ENCODE results near the gene SOBP. TPM values are rescaled to one million over a fixed set of nuclear protein-coding genes. Genes with fewer than 3 reads are reported as not detected.
A peak's percentile ranks its signal among the peaks of the same experiment; 100 is the strongest.

The SOBP gene
- total RNA-seq, 1 donor from 2014 or later, result 16.1 TPM

DNA sequence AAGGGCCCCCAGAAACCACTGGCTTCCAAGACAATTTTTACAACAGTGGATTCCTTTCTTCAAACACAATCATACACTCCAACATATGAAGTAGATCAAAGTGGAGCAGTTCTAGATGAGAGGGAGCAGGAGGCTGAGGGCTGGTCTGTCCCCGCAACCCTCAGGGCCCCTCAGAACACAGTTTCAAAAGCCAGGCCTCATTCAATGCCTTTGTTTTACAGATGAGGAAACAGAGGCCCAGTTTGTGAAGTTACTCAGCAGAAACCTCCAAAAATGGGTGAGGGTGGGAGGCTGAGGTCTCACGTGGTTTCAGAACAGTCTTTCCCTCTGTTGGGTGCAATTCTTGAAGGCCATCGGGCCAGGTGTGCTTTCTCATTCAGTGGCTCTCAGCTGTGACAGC lies 199.3 kb downstream of the SOBP start:
- Mint-ChIP-seq H3K4me1 (ENCODE audit: low read depth, unreplicated experiment) (peaks cover 6% of the 10 kb centered on the region), H3K27ac (ENCODE audit: unreplicated experiment) (no peak overlapping the region), H3K36me3 (ENCODE audit: unreplicated experiment) (peaks cover 8% of the 10 kb centered on the region), H3K27me3 (ENCODE audit: unreplicated experiment) (peaks cover under 1% of the 10 kb centered on the region), H3K4me3 (ENCODE audit: unreplicated experiment) (no peak overlapping the region), H3K9me3 (ENCODE audit: unreplicated experiment) (peaks cover 10% of the 10 kb centered on the region)
- no peak for DNase-seq
- TF ChIP-seq, protein P1, sequence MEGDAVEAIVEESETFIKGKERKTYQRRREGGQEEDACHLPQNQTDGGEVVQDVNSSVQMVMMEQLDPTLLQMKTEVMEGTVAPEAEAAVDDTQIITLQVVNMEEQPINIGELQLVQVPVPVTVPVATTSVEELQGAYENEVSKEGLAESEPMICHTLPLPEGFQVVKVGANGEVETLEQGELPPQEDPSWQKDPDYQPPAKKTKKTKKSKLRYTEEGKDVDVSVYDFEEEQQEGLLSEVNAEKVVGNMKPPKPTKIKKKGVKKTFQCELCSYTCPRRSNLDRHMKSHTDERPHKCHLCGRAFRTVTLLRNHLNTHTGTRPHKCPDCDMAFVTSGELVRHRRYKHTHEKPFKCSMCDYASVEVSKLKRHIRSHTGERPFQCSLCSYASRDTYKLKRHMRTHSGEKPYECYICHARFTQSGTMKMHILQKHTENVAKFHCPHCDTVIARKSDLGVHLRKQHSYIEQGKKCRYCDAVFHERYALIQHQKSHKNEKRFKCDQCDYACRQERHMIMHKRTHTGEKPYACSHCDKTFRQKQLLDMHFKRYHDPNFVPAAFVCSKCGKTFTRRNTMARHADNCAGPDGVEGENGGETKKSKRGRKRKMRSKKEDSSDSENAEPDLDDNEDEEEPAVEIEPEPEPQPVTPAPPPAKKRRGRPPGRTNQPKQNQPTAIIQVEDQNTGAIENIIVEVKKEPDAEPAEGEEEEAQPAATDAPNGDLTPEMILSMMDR (IDR thresholded peaks at IDR 0.05; ENCODE audit: partially characterized antibody, unreplicated experiment), result no peak

DNA sequence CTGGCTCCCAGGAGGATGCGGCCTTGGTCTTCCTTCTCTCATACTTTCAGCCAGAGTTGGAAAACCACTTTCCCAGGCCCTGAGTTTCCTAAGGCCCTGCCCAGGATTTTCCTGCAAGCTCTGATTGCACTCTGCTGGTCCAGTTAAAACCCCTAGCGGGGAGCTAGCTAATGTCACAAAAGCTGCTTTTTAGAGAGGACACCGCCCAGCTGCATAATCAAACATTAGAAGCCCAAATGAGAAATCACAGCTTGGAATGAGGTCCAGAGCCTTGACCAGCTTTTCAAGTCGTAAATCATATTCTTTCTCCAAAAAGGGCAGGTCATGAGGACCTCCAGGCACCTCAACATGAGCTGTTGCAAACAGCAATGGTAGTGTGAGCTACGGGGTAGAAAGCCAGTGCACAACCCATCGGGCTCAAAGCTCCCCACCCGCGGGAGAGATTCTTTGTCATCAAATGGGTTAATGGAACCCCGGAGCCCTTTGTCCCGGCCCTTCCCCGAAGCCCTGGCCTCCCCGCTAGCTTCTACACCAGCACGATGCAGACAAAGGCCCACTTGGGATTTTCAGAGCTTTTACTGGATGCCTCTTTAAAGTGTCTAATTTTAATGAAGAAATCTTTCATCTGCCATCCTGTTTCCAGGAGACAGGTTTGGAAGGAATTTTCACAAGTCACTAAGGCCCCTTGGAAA lies 200.2 kb downstream of the SOBP start:
- TF ChIP-seq, protein P1 (IDR thresholded peaks at IDR 0.05; ENCODE audit: partially characterized antibody, unreplicated experiment), result no peak
- peaks cover 8% of the 10 kb centered on the region for H3K36me3 Mint-ChIP-seq (ENCODE audit: unreplicated experiment)
- H3K27me3 Mint-ChIP-seq (ENCODE audit: unreplicated experiment), result peaks cover 3% of the 10 kb centered on the region
- no peak for DNase-seq
- peaks cover 10% of the 10 kb centered on the region for H3K9me3 Mint-ChIP-seq (ENCODE audit: unreplicated experiment)
- peaks cover 6% of the 10 kb centered on the region for H3K4me1 Mint-ChIP-seq (ENCODE audit: low read depth, unreplicated experiment)
- peak overlapping the region; percentile 86 for H3K27ac Mint-ChIP-seq (ENCODE audit: unreplicated experiment)
- H3K4me3 Mint-ChIP-seq (ENCODE audit: unreplicated experiment), result peak overlapping the region; percentile 64

DNA sequence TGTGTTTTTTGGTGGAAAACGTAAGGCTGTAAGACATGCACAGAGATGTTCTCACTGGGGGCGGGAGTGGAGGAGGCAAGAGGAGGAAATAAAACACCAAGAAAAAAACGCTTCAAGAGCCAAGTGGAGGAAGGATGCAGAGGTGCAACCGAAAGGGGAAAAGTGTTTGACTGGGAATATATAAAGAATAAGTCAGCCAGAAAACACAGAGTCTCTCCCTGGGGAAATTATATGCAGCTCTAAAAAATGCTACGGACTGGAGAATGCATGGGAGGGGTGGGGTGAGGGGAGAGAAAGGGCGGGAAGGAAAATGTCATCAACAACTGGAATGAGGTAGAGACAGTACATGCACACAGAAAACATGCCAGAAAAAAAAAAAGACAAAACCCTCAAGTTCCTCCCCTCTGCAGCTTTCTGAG lies 200.7 kb downstream of the SOBP start:
- Mint-ChIP-seq H3K9me3 (ENCODE audit: unreplicated experiment) (peaks cover 10% of the 10 kb centered on the region), H3K27ac (ENCODE audit: unreplicated experiment) (peak overlapping the region; percentile 86), H3K36me3 (ENCODE audit: unreplicated experiment) (peaks cover 8% of the 10 kb centered on the region), H3K27me3 (ENCODE audit: unreplicated experiment) (peaks cover 3% of the 10 kb centered on the region), H3K4me3 (ENCODE audit: unreplicated experiment) (peak overlapping the region; percentile 64), H3K4me1 (ENCODE audit: low read depth, unreplicated experiment) (peaks cover 6% of the 10 kb centered on the region)
- TF ChIP-seq, protein P1 (IDR thresholded peaks at IDR 0.05; ENCODE audit: partially characterized antibody, unreplicated experiment), result no peak
- no peak for DNase-seq

DNA sequence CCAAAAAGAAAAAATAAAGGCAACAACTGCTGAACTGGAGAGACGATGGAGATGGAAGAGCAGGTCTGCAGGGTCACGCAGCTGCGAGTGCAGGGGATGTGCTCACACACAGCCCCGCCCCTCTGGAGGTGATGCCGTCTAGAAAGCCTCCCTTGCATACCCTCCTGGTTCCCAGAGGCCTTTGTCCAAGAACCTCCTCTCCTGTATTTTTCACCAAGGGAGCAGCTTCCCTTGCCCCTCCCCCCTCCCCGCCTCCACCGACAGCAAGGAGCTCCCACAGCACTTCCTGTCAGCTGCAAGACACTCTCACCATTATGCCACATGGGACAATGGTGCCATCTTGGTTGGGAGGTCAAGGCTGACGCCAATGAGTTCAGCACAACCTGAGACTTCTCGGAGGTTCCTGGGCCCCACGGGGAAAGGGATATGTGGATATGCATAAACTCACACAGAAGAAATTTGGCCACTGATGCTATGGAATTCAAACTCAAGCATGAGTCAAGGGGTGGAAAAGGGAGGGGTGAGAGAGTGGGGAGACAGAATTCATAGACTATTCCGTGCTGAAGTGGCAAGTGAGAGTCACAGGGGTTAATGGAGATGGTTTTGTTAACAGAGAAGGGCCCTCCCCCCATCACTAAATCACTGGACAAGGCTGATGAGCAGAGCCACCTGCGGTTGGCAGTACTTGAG lies 201.3 kb downstream of the SOBP start:
- H3K4me3 Mint-ChIP-seq (ENCODE audit: unreplicated experiment), result no peak overlapping the region
- peaks cover 8% of the 10 kb centered on the region for H3K36me3 Mint-ChIP-seq (ENCODE audit: unreplicated experiment)
- DNase-seq, result no peak
- H3K27me3 Mint-ChIP-seq (ENCODE audit: unreplicated experiment), result peaks cover 3% of the 10 kb centered on the region
- H3K9me3 Mint-ChIP-seq (ENCODE audit: unreplicated experiment), result peaks cover 10% of the 10 kb centered on the region
- TF ChIP-seq, protein P1 (IDR thresholded peaks at IDR 0.05; ENCODE audit: partially characterized antibody, unreplicated experiment), result no peak
- H3K4me1 Mint-ChIP-seq (ENCODE audit: low read depth, unreplicated experiment), result peaks cover 6% of the 10 kb centered on the region
- H3K27ac Mint-ChIP-seq (ENCODE audit: unreplicated experiment), result peak overlapping the region; percentile 86

DNA sequence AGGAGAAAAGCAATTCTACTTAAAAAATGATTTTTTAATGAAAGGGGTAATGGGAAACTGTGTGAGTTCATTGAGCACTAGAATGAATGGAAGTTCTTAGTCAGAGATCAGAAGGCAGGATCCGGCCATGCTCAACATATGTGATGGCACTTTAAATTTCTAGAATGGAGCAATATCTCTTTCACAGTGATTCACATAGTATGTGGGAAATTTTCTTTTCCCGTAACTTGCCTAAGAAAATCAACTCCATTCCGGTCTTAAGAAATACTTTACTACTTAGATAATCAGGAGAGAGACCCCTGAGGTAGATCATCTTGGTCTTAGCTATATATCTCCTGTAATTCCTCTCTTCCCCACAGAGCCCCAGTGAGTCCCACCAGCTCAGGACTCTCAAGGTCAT lies 202.4 kb downstream of the SOBP start:
- Mint-ChIP-seq H3K9me3 (ENCODE audit: unreplicated experiment) (peaks cover 5% of the 10 kb centered on the region), H3K27me3 (ENCODE audit: unreplicated experiment) (peaks cover 3% of the 10 kb centered on the region), H3K36me3 (ENCODE audit: unreplicated experiment) (peaks cover 5% of the 10 kb centered on the region), H3K27ac (ENCODE audit: unreplicated experiment) (no peak overlapping the region), H3K4me3 (ENCODE audit: unreplicated experiment) (no peak overlapping the region), H3K4me1 (ENCODE audit: low read depth, unreplicated experiment) (peaks cover 6% of the 10 kb centered on the region)
- TF ChIP-seq, protein P1 (IDR thresholded peaks at IDR 0.05; ENCODE audit: partially characterized antibody, unreplicated experiment), result no peak
- no peak for DNase-seq
